Stimulated activated naive B cell treated with anti-CD40 and anti-IgM and Interleukin-4, amounts not matched to agents 10 μg/mL and 1 μg/mL and 100 μg/mL, for 72 hours (primary cell): ENCODE results near the gene APP.
"Not testable (repeated sequence)": the region's sequence is repeated elsewhere in the genome, so short reads cannot be mapped to it uniquely, and the experiment has no call there.

ENCODE experiments used
- ATAC-seq, 2 donors: fragments of 150-1000 bp; cut with Tn5 transposase; replicated peaks; 2 replicates each; pipeline ENCODE4 v1.10.0; 2021; ENCODE audit warnings: moderate library complexity in 1 of 2
- DNase-seq: peaks from one replicate; pipeline ENCODE4 v3.0.0; 2021
- H3K27ac Mint-ChIP-seq: one replicate; pipeline ENCODE4 v1.8.0; 2022; ENCODE audit warnings: mild to moderate bottlenecking, mixed read lengths
- H3K27me3 Mint-ChIP-seq, 2 donors: one replicate each; pipeline ENCODE4 v1.8.0; 2022; ENCODE audit warnings: mixed read lengths in 2 of 2
- H3K36me3 Mint-ChIP-seq, 2 donors: one replicate each; pipeline ENCODE4 v1.8.0; 2022; ENCODE audit warnings: mixed read lengths in 2 of 2, mild to moderate bottlenecking in 1 of 2
- H3K4me1 Mint-ChIP-seq, 2 donors: one replicate each; pipeline ENCODE4 v1.8.0; 2022; ENCODE audit warnings: mixed read lengths in 2 of 2, mild to moderate bottlenecking in 1 of 2
- H3K4me3 Mint-ChIP-seq, 2 donors: one replicate each; pipeline ENCODE4 v1.8.0; 2022; ENCODE audit warnings: mild to moderate bottlenecking in 2 of 2, mixed read lengths in 2 of 2, moderate library complexity in 1 of 2
- H3K9me3 Mint-ChIP-seq, 2 donors: one replicate each; pipeline ENCODE4 v1.8.0; 2022; ENCODE audit warnings: mixed read lengths in 2 of 2, mild to moderate bottlenecking in 1 of 2

The APP gene

GRCh38 chr21:25929856-25930520, 240.6 kb downstream of the APP start:
- DNase-seq, result no peak
- H3K27ac Mint-ChIP-seq, result no peak overlapping the region
- H3K4me1 Mint-ChIP-seq, result peaks cover 7 to 19% of the 10 kb centered on the region in 2 donors
- no peak for ATAC-seq
- no peak overlapping the region for H3K4me3 Mint-ChIP-seq
- H3K36me3 Mint-ChIP-seq, result peaks cover 16 to 24% of the 10 kb centered on the region in 2 donors
- no peaks in the 10 kb centered on the region for H3K9me3 Mint-ChIP-seq
- no peaks in the 10 kb centered on the region for H3K27me3 Mint-ChIP-seq

- Mint-ChIP-seq H3K4me1 (peaks cover 3 to 15% of the 10 kb centered on the region in 2 donors), H3K4me3 (no peak overlapping the region), H3K9me3 (no peaks in the 10 kb centered on the region), H3K27me3 (no peaks in the 10 kb centered on the region), H3K36me3 (peaks cover 14 to 22% of the 10 kb centered on the region in 2 donors), H3K27ac (no peak overlapping the region)
- no peak for ATAC-seq
- DNase-seq, result no peak
Observed at GRCh38 chr21:25927195-25927880, 243.2 kb downstream of the APP start.

- Mint-ChIP-seq H3K27me3 (no peaks in the 10 kb centered on the region), H3K36me3 (peaks cover 14 to 22% of the 10 kb centered on the region in 2 donors), H3K27ac (no peak overlapping the region), H3K4me3 (no peak overlapping the region), H3K4me1 (peaks cover 3 to 11% of the 10 kb centered on the region in 2 donors), H3K9me3 (no peaks in the 10 kb centered on the region)
- DNase-seq, result no peak
- no peak for ATAC-seq
Observed at GRCh38 chr21:25925936-25926335, 244.6 kb downstream of the APP start.

- H3K9me3 Mint-ChIP-seq, result no peaks in the 10 kb centered on the region
- DNase-seq, result no peak
- H3K27me3 Mint-ChIP-seq, result no peaks in the 10 kb centered on the region
- H3K4me1 Mint-ChIP-seq, result peaks cover 3 to 11% of the 10 kb centered on the region in 2 donors
- peaks cover 10 to 18% of the 10 kb centered on the region in 2 donors for H3K36me3 Mint-ChIP-seq
- H3K27ac Mint-ChIP-seq, result no peak overlapping the region
- no peak for ATAC-seq
- H3K4me3 Mint-ChIP-seq, result no peak overlapping the region
Observed at GRCh38 chr21:25925064-25925800, 245.3 kb downstream of the APP start.

- ATAC-seq, H3K36me3 Mint-ChIP-seq: not testable (repeated sequence)
Observed at GRCh38 chr21:25918152-25918551, 252.4 kb downstream of the APP start.

GRCh38 chr21:25916226-25916625, 254.3 kb downstream of the APP start:
- no peak overlapping the region for H3K4me3 Mint-ChIP-seq
- no peaks in the 10 kb centered on the region for H3K9me3 Mint-ChIP-seq
- no peak overlapping the region for H3K27ac Mint-ChIP-seq
- peaks cover 8 to 19% of the 10 kb centered on the region in 2 donors for H3K4me1 Mint-ChIP-seq
- ATAC-seq, result no peak
- DNase-seq, result no peak
- H3K36me3 Mint-ChIP-seq, result peaks cover 13 to 14% of the 10 kb centered on the region in 2 donors
- no peaks in the 10 kb centered on the region for H3K27me3 Mint-ChIP-seq

More at GRCh38 chr21:25918152-25918551, 252.4 kb downstream of the APP start:
- not testable (repeated sequence) for H3K27ac Mint-ChIP-seq, H3K9me3 Mint-ChIP-seq, H3K27me3 Mint-ChIP-seq, H3K4me3 Mint-ChIP-seq, DNase-seq
- peaks cover 8 to 19% of the 10 kb centered on the region in 2 donors for H3K4me1 Mint-ChIP-seq

GRCh38 chr21:25913479-25913878, 257.1 kb downstream of the APP start:
- H3K4me1 Mint-ChIP-seq, result peaks cover 8 to 19% of the 10 kb centered on the region in 2 donors
- ATAC-seq, result peak; percentile 75 to 79
- no peak for DNase-seq
- H3K27me3 Mint-ChIP-seq, result no peaks in the 10 kb centered on the region
- no peak overlapping the region for H3K4me3 Mint-ChIP-seq
- H3K27ac Mint-ChIP-seq, result no peak overlapping the region
- H3K9me3 Mint-ChIP-seq, result no peaks in the 10 kb centered on the region
- peaks cover 16 to 17% of the 10 kb centered on the region in 2 donors for H3K36me3 Mint-ChIP-seq

GRCh38 chr21:25912402-25912746, 258.2 kb downstream of the APP start:
- Mint-ChIP-seq H3K4me1 (peaks cover 8 to 19% of the 10 kb centered on the region in 2 donors), H3K27me3 (no peaks in the 10 kb centered on the region), H3K9me3 (no peaks in the 10 kb centered on the region), H3K36me3 (peaks cover 9 to 10% of the 10 kb centered on the region in 2 donors), H3K27ac (no peak overlapping the region), H3K4me3 (no peak overlapping the region)
- ATAC-seq (no peak), DNase-seq (no peak)

GRCh38 chr21:25911730-25912401, 258.7 kb downstream of the APP start:
- peaks cover 9 to 10% of the 10 kb centered on the region in 2 donors for H3K36me3 Mint-ChIP-seq
- H3K27ac Mint-ChIP-seq, result no peak overlapping the region
- H3K27me3 Mint-ChIP-seq, result no peaks in the 10 kb centered on the region
- DNase-seq (no peak), ATAC-seq (no peak)
- no peak overlapping the region for H3K4me3 Mint-ChIP-seq
- peaks cover 8 to 19% of the 10 kb centered on the region in 2 donors for H3K4me1 Mint-ChIP-seq
- no peaks in the 10 kb centered on the region for H3K9me3 Mint-ChIP-seq

GRCh38 chr21:25910809-25911208, 259.8 kb downstream of the APP start:
- DNase-seq, result no peak
- ATAC-seq, result no peak
- Mint-ChIP-seq H3K4me1 (peaks cover 8 to 19% of the 10 kb centered on the region in 2 donors), H3K9me3 (no peaks in the 10 kb centered on the region), H3K36me3 (peaks cover 9 to 10% of the 10 kb centered on the region in 2 donors), H3K27me3 (no peaks in the 10 kb centered on the region), H3K4me3 (no peak overlapping the region), H3K27ac (no peak overlapping the region)

- peaks cover 15 to 16% of the 10 kb centered on the region in 2 donors for H3K36me3 Mint-ChIP-seq
- H3K27ac Mint-ChIP-seq, result no peak overlapping the region
- DNase-seq (no peak), ATAC-seq (no peak)
- H3K27me3 Mint-ChIP-seq, result no peaks in the 10 kb centered on the region
- H3K4me3 Mint-ChIP-seq, result no peak overlapping the region
- no peaks in the 10 kb centered on the region for H3K9me3 Mint-ChIP-seq
- H3K4me1 Mint-ChIP-seq, result peaks cover 8 to 17% of the 10 kb centered on the region in 2 donors
Observed at GRCh38 chr21:25909341-25909740, 261.2 kb downstream of the APP start.

GRCh38 chr21:25908495-25908894, 262.1 kb downstream of the APP start:
- Mint-ChIP-seq H3K36me3 (peaks cover 15 to 17% of the 10 kb centered on the region in 2 donors), H3K4me3 (no peak overlapping the region), H3K27ac (no peak overlapping the region), H3K4me1 (peaks cover 5 to 17% of the 10 kb centered on the region in 2 donors), H3K9me3 (no peaks in the 10 kb centered on the region), H3K27me3 (no peaks in the 10 kb centered on the region)
- ATAC-seq (no peak), DNase-seq (no peak)

- ATAC-seq (no peak), DNase-seq (no peak)
- Mint-ChIP-seq H3K4me1 (peaks cover 6 to 17% of the 10 kb centered on the region in 2 donors), H3K36me3 (peaks cover 15 to 17% of the 10 kb centered on the region in 2 donors), H3K27ac (no peak overlapping the region), H3K9me3 (no peaks in the 10 kb centered on the region), H3K27me3 (no peaks in the 10 kb centered on the region), H3K4me3 (no peak overlapping the region)
Observed at GRCh38 chr21:25907573-25908275, 262.8 kb downstream of the APP start.

- DNase-seq, result no peak
Observed at GRCh38 chr21:25906587-25906986, 264.0 kb downstream of the APP start.

More at GRCh38 chr21:25906587-25906986, 264.0 kb downstream of the APP start:
- no peak overlapping the region for H3K27ac Mint-ChIP-seq
- peaks cover 6 to 20% of the 10 kb centered on the region in 2 donors for H3K4me1 Mint-ChIP-seq
- H3K27me3 Mint-ChIP-seq, result no peaks in the 10 kb centered on the region
- ATAC-seq, result no peak
- peaks cover 9 to 13% of the 10 kb centered on the region in 2 donors for H3K36me3 Mint-ChIP-seq
- H3K4me3 Mint-ChIP-seq, result no peak overlapping the region
- no peaks in the 10 kb centered on the region for H3K9me3 Mint-ChIP-seq
